Stimulated activated CD4-positive, alpha-beta T cell treated with anti-CD3 and anti-CD28 coated beads, Interleukin-1b, Interleukin-23, amount 100 ng/mL, for 48 hours (primary cell): ENCODE measurements around the gene PPY.
"Not testable (repeated sequence)": the region's sequence is repeated elsewhere in the genome, so short reads cannot be mapped to it uniquely, and the experiment has no call there.

ENCODE experiments used
- DNase-seq: peaks from one replicate; pipeline ENCODE4 v3.0.0-alpha.2; 2020

The PPY gene

GRCh38 chr17:43942051-43942685, at the start of gene PPY:
Gene PPY (minus strand): TSS chr17:43942476. CDS start chr17:43941654, 822 bp downstream.
- no peak for DNase-seq

GRCh38 chr17:43988301-43988700, 46.0 kb upstream of the PPY start:
- DNase-seq = no peak

- no peak for DNase-seq
These were observed 45.1 kb upstream of the PPY start for GRCh38 chr17:43987131-43988021.

- no peak for DNase-seq
These were observed 44.1 kb upstream of the PPY start for GRCh38 chr17:43986225-43986981.

GRCh38 chr17:43984521-43984920, 42.2 kb upstream of the PPY start:
- DNase-seq = no peak

- DNase-seq = no peak
These were observed 41.5 kb upstream of the PPY start for GRCh38 chr17:43983515-43984411.

- DNase-seq = no peak
These were observed 40.9 kb upstream of the PPY start for GRCh38 chr17:43983196-43983514.

GRCh38 chr17:43982171-43982570, 39.9 kb upstream of the PPY start:
- DNase-seq = no peak

GRCh38 chr17:43979671-43980070, 37.4 kb upstream of the PPY start:
- no peak for DNase-seq

- no peak for DNase-seq
These were observed 36.7 kb upstream of the PPY start for GRCh38 chr17:43979011-43979410.

GRCh38 chr17:43978078-43978477, 35.8 kb upstream of the PPY start:
- no peak for DNase-seq

- DNase-seq = no peak
These were observed 34.9 kb upstream of the PPY start for GRCh38 chr17:43976963-43977837.

GRCh38 chr17:43975898-43976297, 33.6 kb upstream of the PPY start:
- no peak for DNase-seq

- DNase-seq = no peak
These were observed 32.3 kb upstream of the PPY start for GRCh38 chr17:43974382-43975266.

GRCh38 chr17:43972444-43973212, 30.4 kb upstream of the PPY start:
- DNase-seq = not testable (repeated sequence)

- not testable (repeated sequence) for DNase-seq
These were observed 29.2 kb upstream of the PPY start for GRCh38 chr17:43971436-43971835.

- DNase-seq = no peak
These were observed 28.1 kb upstream of the PPY start for GRCh38 chr17:43970366-43970765.

GRCh38 chr17:43967251-43967875, 25.1 kb upstream of the PPY start:
- DNase-seq = no peak

- no peak for DNase-seq
These were observed 24.0 kb upstream of the PPY start for GRCh38 chr17:43966276-43966675.
